Ectodermal cell (in vitro differentiated cells): Measurements from ENCODE around the gene CYB5B.
"Not testable (repeated sequence)": the region's sequence is repeated elsewhere in the genome, so short reads cannot be mapped to it uniquely, and the experiment has no call there.

ENCODE experiments used
- H3K27ac ChIP-seq: 2 replicates; pipeline ENCODE4 v1.7.0; 2013; ENCODE audit warnings: mild to moderate bottlenecking, low read depth, low read length; ENCODE audit not compliant: insufficient read depth, poor library complexity, severe bottlenecking
- H3K27me3 ChIP-seq: 2 replicates; pipeline ENCODE4 v1.7.0; 2013; ENCODE audit warnings: mild to moderate bottlenecking, low read length; ENCODE audit not compliant: insufficient read depth, control insufficient read depth, poor library complexity, severe bottlenecking
- H3K36me3 ChIP-seq: one replicate; pipeline ENCODE4 v1.7.0; 2013; ENCODE audit warnings: low read length; ENCODE audit not compliant: control insufficient read depth, insufficient read depth
- H3K4me1 ChIP-seq: one replicate; pipeline ENCODE4 v1.7.0; 2013; ENCODE audit warnings: low read length; ENCODE audit not compliant: control insufficient read depth, insufficient read depth
- H3K4me3 ChIP-seq: 2 replicates; pipeline ENCODE4 v1.7.0; 2013; ENCODE audit warnings: low read depth, low read length, control low read depth; ENCODE audit not compliant: insufficient read depth
- H3K9me3 ChIP-seq: 2 replicates; pipeline ENCODE4 v1.7.0; 2013; ENCODE audit warnings: mild to moderate bottlenecking, low read length, moderate library complexity; ENCODE audit not compliant: control insufficient read depth
- WGBS, 2 experiments: methylation state at CpG; one replicate each; pipeline ENCODE4 v1.1.7; 2013; ENCODE audit warnings: missing lambda C conversion rate in 2 of 2; 5-methylcytosine and 5-hydroxymethylcytosine counted together

Gene CYB5B

GRCh38 chr16:69428652-69429051 is 4.2 kb downstream of the CYB5B start:
- 95 to 96% methylated on average over 2 of the region's 2 CpGs for WGBS, 2 experiments
- Histone ChIP-seq H3K4me1 (no peaks in the 10 kb centered on the region), H3K36me3 (peaks cover 31% of the 10 kb centered on the region), H3K27me3 (no peaks in the 10 kb centered on the region), H3K9me3 (no peaks in the 10 kb centered on the region), H3K27ac (no peak overlapping the region), H3K4me3 (no peak overlapping the region)

- not testable (repeated sequence) for H3K4me3 ChIP-seq, H3K9me3 ChIP-seq, H3K4me1 ChIP-seq, H3K27ac ChIP-seq, H3K27me3 ChIP-seq
- 96 to 97% methylated on average over 7 of the region's 7 CpGs for WGBS, 2 experiments
- peaks cover 31% of the 10 kb centered on the region for H3K36me3 ChIP-seq
Measured at GRCh38 chr16:69429058-69429640, 4.7 kb downstream of the CYB5B start.

GRCh38 chr16:69431948-69432468 is 7.6 kb downstream of the CYB5B start:
- 89 to 99% methylated on average over 2 of the region's 2 CpGs for WGBS, 2 experiments
- H3K27ac ChIP-seq: no peak overlapping the region
- H3K27me3 ChIP-seq: no peaks in the 10 kb centered on the region
- H3K36me3 ChIP-seq: peaks cover 31% of the 10 kb centered on the region
- no peaks in the 10 kb centered on the region for H3K9me3 ChIP-seq
- H3K4me1 ChIP-seq: no peaks in the 10 kb centered on the region
- H3K4me3 ChIP-seq: no peak overlapping the region

GRCh38 chr16:69434066-69434465 is 9.6 kb downstream of the CYB5B start:
- peaks cover 13% of the 10 kb centered on the region for H3K36me3 ChIP-seq
- 100% methylated on average over 1 of the region's 1 CpG; no CpG with 5 or more reads in 1 of the 2 experiments for WGBS, 2 experiments

GRCh38 chr16:69435977-69436820 is 11.8 kb downstream of the CYB5B start:
- Histone ChIP-seq H3K4me1 (no peaks in the 10 kb centered on the region), H3K4me3 (no peak overlapping the region), H3K27me3 (no peaks in the 10 kb centered on the region), H3K27ac (no peak overlapping the region), H3K9me3 (no peaks in the 10 kb centered on the region), H3K36me3 (peaks cover 11% of the 10 kb centered on the region)
- WGBS, 2 experiments: 72 to 82% methylated on average over 6 to 7 of the region's 7 CpGs

More at GRCh38 chr16:69434066-69434465, 9.6 kb downstream of the CYB5B start:
- Histone ChIP-seq H3K27me3 (no peaks in the 10 kb centered on the region), H3K4me1 (no peaks in the 10 kb centered on the region), H3K4me3 (no peak overlapping the region), H3K27ac (no peak overlapping the region), H3K9me3 (no peaks in the 10 kb centered on the region)

GRCh38 chr16:69436896-69437295 is 12.5 kb downstream of the CYB5B start:
- H3K27ac ChIP-seq: no peak overlapping the region
- H3K9me3 ChIP-seq: no peaks in the 10 kb centered on the region
- H3K27me3 ChIP-seq: no peaks in the 10 kb centered on the region
- H3K4me1 ChIP-seq: no peaks in the 10 kb centered on the region
- no peak overlapping the region for H3K4me3 ChIP-seq
- H3K36me3 ChIP-seq: peaks cover 5% of the 10 kb centered on the region
- no CpG with 5 or more reads among the region's 2 CpGs for WGBS, 2 experiments

GRCh38 chr16:69438465-69438864 is 14.0 kb downstream of the CYB5B start:
- no peak overlapping the region for H3K4me3 ChIP-seq
- H3K27ac ChIP-seq: no peak overlapping the region
- WGBS, 2 experiments: 93 to 94% methylated on average over 2 to 3 of the region's 3 CpGs
- H3K27me3 ChIP-seq: no peaks in the 10 kb centered on the region
- H3K4me1 ChIP-seq: no peaks in the 10 kb centered on the region
- H3K36me3 ChIP-seq: no peaks in the 10 kb centered on the region
- no peaks in the 10 kb centered on the region for H3K9me3 ChIP-seq

GRCh38 chr16:69440250-69440649 is 15.8 kb downstream of the CYB5B start:
- 0% methylated on average over 1 of the region's 1 CpG; no CpG with 5 or more reads in 1 of the 2 experiments for WGBS, 2 experiments
- H3K27me3 ChIP-seq: no peaks in the 10 kb centered on the region
- H3K4me1 ChIP-seq: no peaks in the 10 kb centered on the region
- no peak overlapping the region for H3K4me3 ChIP-seq
- H3K27ac ChIP-seq: no peak overlapping the region
- H3K9me3 ChIP-seq: no peaks in the 10 kb centered on the region
- H3K36me3 ChIP-seq: no peaks in the 10 kb centered on the region

GRCh38 chr16:69441030-69441429 is 16.6 kb downstream of the CYB5B start:
- H3K27me3 ChIP-seq, H3K36me3 ChIP-seq, H3K9me3 ChIP-seq, H3K4me1 ChIP-seq, H3K4me3 ChIP-seq, H3K27ac ChIP-seq: not testable (repeated sequence)
- 93% methylated on average over 7 of the region's 7 CpGs for WGBS, 2 experiments

GRCh38 chr16:69443927-69444631 is 19.7 kb downstream of the CYB5B start:
- Histone ChIP-seq H3K27me3 (no peaks in the 10 kb centered on the region), H3K36me3 (peaks cover 5% of the 10 kb centered on the region), H3K27ac (no peak overlapping the region), H3K4me1 (no peaks in the 10 kb centered on the region), H3K4me3 (no peak overlapping the region), H3K9me3 (no peaks in the 10 kb centered on the region)
- 82 to 85% methylated on average over 12 of the region's 12 CpGs for WGBS, 2 experiments
